T-helper 1 cell (primary cell): ENCODE measurements around the gene MPRIP.

Experiments
- DNase-seq, 5 donors: peaks; one replicate each; pipeline ENCODE4 v3.0.0-alpha.2; 2012 to 2020

The MPRIP gene

GRCh38 chr17:17169396-17169795 is 127.1 kb downstream of the MPRIP start:
- no peak for DNase-seq

- no peak for DNase-seq
These were observed 128.2 kb downstream of the MPRIP start for GRCh38 chr17:17170346-17170985.

- DNase-seq, result no peak
These were observed 128.9 kb downstream of the MPRIP start for GRCh38 chr17:17171186-17171585.

- no peak for DNase-seq
These were observed 130.0 kb downstream of the MPRIP start for GRCh38 chr17:17172001-17172939.

- DNase-seq, result no peak
These were observed 130.7 kb downstream of the MPRIP start for GRCh38 chr17:17172990-17173389.

GRCh38 chr17:17173921-17174320 is 131.7 kb downstream of the MPRIP start:
- no peak for DNase-seq

GRCh38 chr17:17175340-17175739 is 133.1 kb downstream of the MPRIP start:
- no peak for DNase-seq

GRCh38 chr17:17175917-17176316 is 133.7 kb downstream of the MPRIP start:
- DNase-seq, result peak in 1 of 5 donors; percentile 43

- DNase-seq, result peak in 2 of 5 donors; percentile 25 to 47
These were observed 134.1 kb downstream of the MPRIP start for GRCh38 chr17:17176341-17176740.

- DNase-seq, result peak in 1 of 5 donors; percentile 48
These were observed 134.9 kb downstream of the MPRIP start for GRCh38 chr17:17177176-17177575.

GRCh38 chr17:17179371-17179827 is 137.1 kb downstream of the MPRIP start:
- peak in 1 of 5 donors; percentile 87 for DNase-seq

- peak in 1 of 5 donors; percentile 62 for DNase-seq
These were observed 137.9 kb downstream of the MPRIP start for GRCh38 chr17:17180141-17180603.

GRCh38 chr17:17180741-17181525 is 138.7 kb downstream of the MPRIP start:
- no peak for DNase-seq

- peak in 2 of 5 donors; percentile 34 to 74 for DNase-seq
These were observed 139.7 kb downstream of the MPRIP start for GRCh38 chr17:17181666-17182597.

GRCh38 chr17:17182598-17183136 is 140.4 kb downstream of the MPRIP start:
- no peak for DNase-seq

GRCh38 chr17:17183744-17184143 is 141.5 kb downstream of the MPRIP start:
- no peak for DNase-seq

GRCh38 chr17:17184985-17185757 is 142.9 kb downstream of the MPRIP start:
- peak in 1 of 5 donors; percentile 58 for DNase-seq

GRCh38 chr17:17186051-17186450 is 143.8 kb downstream of the MPRIP start:
- DNase-seq, result peak in 1 of 5 donors; percentile 85

- no peak for DNase-seq
These were observed 144.6 kb downstream of the MPRIP start for GRCh38 chr17:17186551-17187505.
